Esophagus mucosa (tissue), 1 donor: ENCODE results near the gene DIAPH1. TPM values are rescaled to one million over a fixed set of nuclear protein-coding genes. Genes with fewer than 3 reads are reported as not detected.
A peak's percentile ranks its signal among the peaks of the same experiment; 100 is the strongest.

Experiments used
- ATAC-seq: fragments of 200-7000 bp; cut with Tn5 transposase; one replicate; pipeline ENCODE4 v1.9.1; 2020
- total RNA-seq: library from RNA; stranded (reverse); gene quantifications from one replicate; pipeline ENCODE4 v1.2.4, GENCODE V29; 2023
- donor health status: DM: yes; HTN: yes; CAD: no.

DIAPH1 gene
- total RNA-seq, 1 donor from 2014 or later: 108 TPM

DNA sequence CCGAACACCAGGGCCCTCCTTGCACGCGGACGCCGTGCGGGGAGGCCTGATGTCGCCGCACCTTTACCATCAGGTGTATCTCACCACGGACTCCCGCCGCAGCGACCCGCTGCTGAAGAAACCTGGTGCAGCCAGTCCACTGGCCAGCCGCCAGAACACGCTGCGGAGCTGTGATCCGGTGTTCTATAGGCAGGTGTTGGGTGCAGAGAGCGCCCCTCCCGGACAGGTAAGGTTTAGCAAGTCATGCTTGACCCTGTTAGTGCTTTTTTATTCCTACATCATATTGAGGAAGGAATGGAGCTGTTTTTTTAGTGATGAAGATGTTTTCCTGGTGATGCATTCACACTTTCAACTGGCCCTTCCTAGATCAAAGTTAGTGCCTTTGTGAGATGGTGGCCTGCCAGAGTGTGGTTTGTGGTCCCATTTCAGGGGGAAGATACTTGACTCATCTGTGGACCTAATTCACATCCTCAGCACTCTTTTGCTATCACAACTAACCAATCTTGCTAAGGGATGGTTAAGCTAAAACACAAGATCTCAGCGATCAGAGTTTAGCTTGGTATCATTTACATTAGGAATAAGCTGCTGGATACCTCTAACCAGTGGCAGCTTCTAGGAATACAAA is 140.4 kb downstream of the DIAPH1 start:
- ATAC-seq: peak; percentile 62

DNA sequence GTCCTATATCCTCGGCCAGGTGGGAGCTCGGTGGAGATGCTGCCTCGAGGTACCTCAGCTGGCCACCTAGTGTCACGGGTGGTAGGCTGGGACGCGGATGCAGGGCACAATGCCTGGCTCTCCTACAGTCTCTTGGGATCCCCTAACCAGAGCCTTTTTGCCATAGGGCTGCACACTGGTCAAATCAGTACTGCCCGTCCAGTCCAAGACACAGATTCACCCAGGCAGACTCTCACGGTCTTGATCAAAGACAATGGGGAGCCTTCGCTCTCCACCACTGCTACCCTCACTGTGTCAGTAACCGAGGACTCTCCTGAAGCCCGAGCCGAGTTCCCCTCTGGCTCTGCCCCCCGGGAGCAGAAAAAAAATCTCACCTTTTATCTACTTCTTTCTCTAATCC is 141.0 kb downstream of the DIAPH1 start:
- ATAC-seq: no peak

DNA sequence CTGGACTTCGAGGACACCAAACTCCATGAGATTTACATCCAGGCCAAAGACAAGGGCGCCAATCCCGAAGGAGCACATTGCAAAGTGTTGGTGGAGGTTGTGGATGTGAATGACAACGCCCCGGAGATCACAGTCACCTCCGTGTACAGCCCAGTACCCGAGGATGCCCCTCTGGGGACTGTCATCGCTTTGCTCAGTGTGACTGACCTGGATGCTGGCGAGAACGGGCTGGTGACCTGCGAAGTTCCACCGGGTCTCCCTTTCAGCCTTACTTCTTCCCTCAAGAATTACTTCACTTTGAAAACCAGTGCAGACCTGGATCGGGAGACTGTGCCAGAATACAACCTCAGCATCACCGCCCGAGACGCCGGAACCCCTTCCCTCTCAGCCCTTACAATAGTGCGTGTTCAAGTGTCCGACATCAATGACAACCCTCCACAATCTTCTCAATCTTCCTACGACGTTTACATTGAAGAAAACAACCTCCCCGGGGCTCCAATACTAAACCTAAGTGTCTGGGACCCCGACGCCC is 141.7 kb downstream of the DIAPH1 start:
- no peak for ATAC-seq

DNA sequence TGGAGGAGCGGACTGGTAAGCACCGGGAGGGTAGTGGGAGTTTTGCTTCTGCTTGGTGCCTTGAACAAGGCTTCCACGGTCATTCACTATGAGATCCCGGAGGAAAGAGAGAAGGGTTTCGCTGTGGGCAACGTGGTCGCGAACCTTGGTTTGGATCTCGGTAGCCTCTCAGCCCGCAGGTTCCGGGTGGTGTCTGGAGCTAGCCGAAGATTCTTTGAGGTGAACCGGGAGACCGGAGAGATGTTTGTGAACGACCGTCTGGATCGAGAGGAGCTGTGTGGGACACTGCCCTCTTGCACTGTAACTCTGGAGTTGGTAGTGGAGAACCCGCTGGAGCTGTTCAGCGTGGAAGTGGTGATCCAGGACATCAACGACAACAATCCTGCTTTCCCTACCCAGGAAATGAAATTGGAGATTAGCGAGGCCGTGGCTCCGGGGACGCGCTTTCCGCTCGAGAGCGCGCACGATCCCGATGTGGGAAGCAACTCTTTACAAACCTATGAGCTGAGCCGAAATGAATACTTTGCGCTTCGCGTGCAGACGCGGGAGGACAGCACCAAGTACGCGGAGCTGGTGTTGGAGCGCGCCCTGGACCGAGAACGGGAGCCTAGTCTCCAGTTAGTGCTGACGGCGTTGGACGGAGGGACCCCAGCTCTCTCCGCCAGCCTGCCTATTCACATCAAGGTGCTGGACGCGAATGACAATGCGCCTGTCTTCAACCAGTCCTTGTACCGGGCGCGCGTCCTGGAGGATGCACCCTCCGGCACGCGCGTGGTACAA is 142.5 kb downstream of the DIAPH1 start:
- ATAC-seq: peak; percentile 61

DNA sequence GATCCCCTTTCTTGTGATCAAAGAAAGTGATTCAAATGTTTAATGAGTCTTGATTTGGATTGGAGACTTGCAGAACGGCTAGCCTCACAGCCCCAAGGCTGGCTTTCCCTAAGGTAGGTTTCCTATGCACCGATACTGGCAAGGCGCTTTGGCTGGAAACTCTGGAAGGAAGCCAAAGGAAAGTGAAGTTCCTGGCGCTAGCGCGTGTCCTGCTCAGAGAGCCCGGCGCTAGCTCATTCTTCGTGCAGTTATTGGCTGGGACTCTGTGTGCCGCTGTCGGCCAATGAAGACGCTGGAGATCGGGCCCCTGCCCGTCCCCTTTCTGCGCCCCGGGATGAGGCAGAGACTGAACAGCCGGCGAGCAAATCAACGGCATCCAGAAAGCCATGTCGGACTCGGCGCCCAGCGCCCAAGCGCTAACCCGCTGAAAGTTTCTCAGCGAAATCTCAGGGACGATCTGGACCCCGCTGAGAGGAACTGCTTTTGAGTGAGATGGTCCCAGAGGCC is 143.1 kb downstream of the DIAPH1 start, which contains the start of gene PCDHGC3:
Gene PCDHGC3 (plus strand): TSS at position 342 of the 507 bp plus-strand sequence. CDS start 151 bp downstream, at position 493.
- peak; percentile 98 for ATAC-seq

DNA sequence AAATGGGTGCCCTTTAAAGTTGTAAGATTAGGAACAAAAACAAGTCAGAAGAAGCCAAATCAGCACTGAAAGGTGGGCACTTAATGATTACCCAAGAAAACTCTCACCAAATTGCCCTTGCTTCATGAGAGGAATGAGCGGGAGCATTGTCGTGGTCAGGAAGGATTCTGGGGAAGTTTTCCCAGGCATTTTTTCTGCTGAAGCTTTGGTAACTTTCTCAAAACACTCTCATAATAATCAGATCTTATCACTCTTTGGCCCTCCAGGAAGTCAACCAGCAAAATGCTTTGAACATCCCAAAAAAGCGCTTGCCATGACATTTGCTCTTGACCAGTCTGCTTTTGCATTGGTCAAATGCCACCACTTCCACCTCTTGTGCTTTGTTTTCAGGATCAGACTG is 153.4 kb downstream of the DIAPH1 start:
- no peak for ATAC-seq

Other genes starting within 250 kb of the DIAPH1 start
- 0.76 TPM for gene PCDHGB3, start 248.8 kb downstream of the DIAPH1 start, total RNA-seq
- 1.2 TPM for gene PCDHGA6, start 245.1 kb downstream of the DIAPH1 start, total RNA-seq
- gene PCDHGA7, start 236.3 kb downstream of the DIAPH1 start, total RNA-seq: 1.6 TPM
- 2.8 TPM for gene PCDHGB4, start 231.3 kb downstream of the DIAPH1 start, total RNA-seq
- gene PCDHGA8, start 226.4 kb downstream of the DIAPH1 start, total RNA-seq: 0.64 TPM
- gene PCDHGB5, start 221.1 kb downstream of the DIAPH1 start, total RNA-seq: 5.8 TPM
- gene PCDHGA9, start 216.2 kb downstream of the DIAPH1 start, total RNA-seq: 3.1 TPM
- gene PCDHGB6, start 211.0 kb downstream of the DIAPH1 start, total RNA-seq: 3.0 TPM
- 5.3 TPM for gene PCDHGA10, start 206.0 kb downstream of the DIAPH1 start, total RNA-seq
- 3.3 TPM for gene PCDHGB7, start 201.3 kb downstream of the DIAPH1 start, total RNA-seq
- 1.9 TPM for gene PCDHGA11, start 197.9 kb downstream of the DIAPH1 start, total RNA-seq
- 1.5 TPM for gene PCDHGA12, start 188.5 kb downstream of the DIAPH1 start, total RNA-seq
- gene PCDHGC3, start 143.0 kb downstream of the DIAPH1 start, total RNA-seq: 38.8 TPM
- gene PCDHGC4, start 134.0 kb downstream of the DIAPH1 start, total RNA-seq: 1.1 TPM
- 1.0 TPM for gene PCDHGC5, start 129.9 kb downstream of the DIAPH1 start, total RNA-seq
- gene HDAC3, start 17.8 kb upstream of the DIAPH1 start, total RNA-seq: 48.2 TPM
- gene RELL2, start 18.0 kb upstream of the DIAPH1 start, total RNA-seq: 4.5 TPM
- 5.8 TPM for gene FCHSD1, start 32.4 kb upstream of the DIAPH1 start, total RNA-seq
- 3.3 TPM for gene ARAP3, start 63.2 kb upstream of the DIAPH1 start, total RNA-seq